GM18870 (cell line): Measurements from ENCODE around the gene KCNH5.

ENCODE experiments used
- ATAC-seq: cut with Tn5 transposase; IDR thresholded peaks from one replicate; pipeline ENCODE4 v1.9.1; 2021; ENCODE audit warnings: moderate library complexity; ENCODE audit not compliant: unreplicated experiment

The KCNH5 gene

DNA sequence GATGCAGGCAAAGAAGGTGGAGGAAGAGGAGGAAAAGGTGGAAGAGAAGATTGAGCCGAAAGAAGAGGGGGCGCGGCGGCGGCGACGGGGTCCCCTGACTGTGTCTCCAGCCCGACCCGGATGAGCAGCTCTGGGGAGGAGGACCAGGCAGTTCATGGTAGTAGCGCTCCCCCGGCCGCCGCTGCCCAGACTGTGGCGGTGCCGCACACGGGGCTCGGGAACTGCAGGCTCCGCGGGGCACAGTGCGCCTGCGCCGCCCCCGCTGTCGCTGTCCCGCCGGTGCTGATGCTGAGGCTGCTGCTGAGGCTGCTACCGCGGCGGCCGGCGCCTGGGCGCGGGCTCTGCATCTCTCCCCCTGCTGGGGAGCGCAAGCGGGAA, at the start of gene KCNH5:
Gene KCNH5 (minus strand): TSS at position 225 of the 378 bp plus-strand sequence. CDS start 272 bp downstream, outside the sequence.
- no peak for ATAC-seq

DNA sequence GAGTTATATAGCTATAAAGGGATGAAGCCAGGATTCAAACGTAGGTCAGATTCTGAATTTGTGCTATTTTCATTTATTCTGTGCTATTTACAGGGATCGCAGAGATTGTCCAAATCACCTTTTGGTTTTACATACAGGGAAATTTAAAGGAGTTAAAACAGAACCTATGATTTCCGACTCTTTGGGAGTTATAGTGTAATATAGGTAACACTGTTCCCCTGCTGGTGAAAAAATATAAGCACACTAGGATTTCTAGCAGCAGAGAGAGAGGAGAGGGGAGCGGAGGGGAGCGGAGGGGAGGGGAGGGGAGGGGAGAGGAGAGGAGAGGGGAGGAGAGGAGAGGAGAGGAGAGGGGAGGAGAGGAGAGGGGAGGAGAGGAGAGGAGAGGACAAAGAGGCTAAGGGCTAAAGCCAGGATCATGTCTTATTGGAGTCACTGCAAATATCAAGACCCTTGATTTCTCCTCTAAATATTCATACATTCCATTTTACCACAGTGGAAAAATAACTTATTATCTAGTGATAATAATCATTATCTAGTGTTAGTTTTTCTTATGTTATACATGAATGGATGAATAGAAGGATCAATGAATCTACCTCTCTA, 46.2 kb upstream of the KCNH5 start:
- no peak for ATAC-seq

- ATAC-seq: no peak
These were observed 43.6 kb upstream of the KCNH5 start for GRCh38 chr14:63088865-63089264.

- ATAC-seq: no peak
These were observed 33.3 kb upstream of the KCNH5 start for GRCh38 chr14:63078569-63078968.

DNA sequence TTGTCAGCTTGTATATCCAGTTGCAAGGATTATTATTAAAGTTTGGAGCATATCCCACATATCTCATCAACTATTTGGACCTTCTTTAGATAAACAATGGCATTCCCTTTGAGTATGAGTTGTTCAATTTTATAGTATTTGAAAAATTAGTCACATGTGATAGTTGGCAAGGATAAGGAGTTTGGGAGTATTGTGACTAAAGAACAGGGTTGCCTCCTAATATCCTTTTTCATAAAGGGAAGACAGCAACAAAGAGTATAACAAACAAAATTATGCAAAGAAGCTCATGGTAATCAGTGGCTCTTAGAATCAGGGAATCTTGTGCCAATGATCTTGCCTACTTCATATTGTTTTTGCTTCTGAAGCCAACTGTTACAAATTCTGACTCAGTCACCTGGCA, 31.2 kb upstream of the KCNH5 start:
- no peak for ATAC-seq

GRCh38 chr14:63055631-63056030, 10.4 kb upstream of the KCNH5 start:
- ATAC-seq: no peak

DNA sequence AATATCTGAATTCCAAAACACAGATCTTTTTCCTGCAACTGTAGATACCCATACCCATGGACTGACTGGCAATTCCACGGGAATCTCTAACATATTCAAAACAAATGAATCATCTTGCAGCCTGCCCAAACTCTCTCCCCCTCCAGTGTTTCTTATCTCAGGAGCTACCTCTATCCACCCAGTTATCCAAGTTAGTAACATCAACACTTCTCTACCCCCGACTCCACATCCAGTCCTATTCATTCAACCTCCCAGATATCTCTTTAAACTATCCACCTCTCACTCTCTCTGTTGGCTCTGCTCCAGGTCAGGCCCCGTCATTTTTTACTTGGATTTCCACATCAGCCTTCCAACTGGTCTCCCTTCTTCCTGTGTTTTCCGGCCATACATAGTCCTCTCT, 6.7 kb upstream of the KCNH5 start:
- no peak for ATAC-seq

DNA sequence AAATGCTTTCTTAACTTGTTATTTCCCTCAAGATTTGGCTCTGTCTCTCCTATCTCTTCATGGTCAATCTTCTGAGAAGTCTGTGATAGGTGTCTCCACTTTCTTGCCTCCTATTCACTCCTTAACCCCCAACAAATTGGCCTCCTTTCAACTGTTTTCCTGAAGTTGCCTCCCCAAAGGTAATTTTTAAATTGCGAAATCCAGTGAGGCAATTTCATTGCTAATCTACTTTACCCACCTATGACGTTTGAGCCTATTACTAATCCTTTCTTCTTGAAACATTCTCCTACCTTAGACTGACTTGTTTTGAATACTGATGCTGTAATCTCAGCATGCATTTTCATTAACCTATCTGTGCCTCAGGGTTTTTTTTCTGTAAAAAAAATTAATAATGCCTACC, 6.0 kb upstream of the KCNH5 start:
- ATAC-seq: no peak

DNA sequence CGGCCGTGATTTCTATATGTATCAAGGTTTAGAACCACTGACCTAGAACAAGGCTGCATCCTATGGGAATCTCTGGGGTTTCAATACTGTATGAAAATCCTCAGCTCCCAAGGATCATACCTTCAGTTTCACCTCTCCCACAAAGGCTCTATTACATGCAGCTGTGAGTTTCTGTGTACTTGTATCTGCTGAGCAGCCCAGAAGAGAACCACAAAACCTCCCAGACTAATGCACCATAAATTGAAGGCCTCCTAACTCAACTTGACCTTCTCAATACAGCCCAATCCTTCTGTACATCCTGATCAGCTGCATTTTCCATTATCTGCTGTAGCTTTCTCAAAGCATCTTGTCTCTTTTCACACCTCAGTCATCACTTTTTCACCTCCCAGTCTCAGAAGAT, 5.4 kb upstream of the KCNH5 start:
- no peak for ATAC-seq

GRCh38 chr14:63046339-63047268, 1.3 kb upstream of the KCNH5 start:
- no peak for ATAC-seq

DNA sequence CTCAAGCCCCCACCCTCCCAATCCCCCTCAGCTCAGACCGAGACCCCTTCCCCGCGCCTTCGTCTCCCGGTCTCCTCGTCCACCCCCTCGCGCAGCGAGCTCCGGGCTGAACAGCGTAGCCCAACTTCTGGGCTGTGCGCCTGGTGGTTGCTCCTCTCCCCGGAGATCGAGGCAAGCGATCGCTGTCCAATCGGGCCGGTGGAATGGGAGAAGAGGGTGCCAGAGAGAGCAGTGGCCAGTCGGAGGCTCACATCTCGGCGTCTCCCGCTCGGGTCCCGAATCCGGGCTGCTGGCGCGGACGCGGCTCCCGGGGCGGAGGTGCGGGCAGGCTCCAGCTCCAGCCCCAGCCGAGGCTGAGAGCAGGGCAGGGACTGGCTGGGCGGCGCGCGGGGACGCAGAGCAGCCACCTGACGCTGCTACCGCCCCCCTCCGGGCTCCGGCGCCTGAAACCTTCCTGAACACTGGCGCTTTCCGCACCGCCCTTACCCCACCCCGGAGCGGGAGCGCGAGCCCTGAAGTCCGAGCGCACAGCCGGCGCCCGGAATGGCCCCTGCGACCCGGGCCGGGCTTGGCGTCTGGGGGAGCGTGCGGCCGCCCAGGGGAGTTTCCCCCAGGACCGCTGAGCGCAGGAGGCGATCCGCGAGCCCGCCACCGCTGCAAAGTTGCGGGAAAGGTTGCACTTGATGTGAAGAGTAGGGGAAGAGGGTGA, 508 bp upstream of the KCNH5 start:
- no peak for ATAC-seq

DNA sequence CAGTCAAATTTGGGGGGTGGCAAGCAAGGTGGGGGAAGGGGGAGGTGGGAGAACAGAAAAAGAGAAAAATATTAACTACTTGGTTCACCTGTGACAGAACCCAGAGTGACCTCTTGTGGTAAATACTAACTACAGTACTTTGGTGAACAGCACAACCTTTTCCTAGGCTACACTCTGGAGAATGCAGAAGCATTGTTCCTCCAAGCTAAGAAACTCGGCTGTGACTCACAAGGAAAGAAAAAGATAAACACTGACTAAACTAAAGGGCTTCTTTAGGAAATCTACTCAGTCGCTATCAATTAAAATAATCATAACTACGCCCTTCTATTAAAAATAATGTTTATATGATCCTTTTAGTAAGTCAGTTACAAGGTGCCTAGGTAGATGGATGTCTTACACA, 5.4 kb downstream of the KCNH5 start:
- ATAC-seq: no peak

DNA sequence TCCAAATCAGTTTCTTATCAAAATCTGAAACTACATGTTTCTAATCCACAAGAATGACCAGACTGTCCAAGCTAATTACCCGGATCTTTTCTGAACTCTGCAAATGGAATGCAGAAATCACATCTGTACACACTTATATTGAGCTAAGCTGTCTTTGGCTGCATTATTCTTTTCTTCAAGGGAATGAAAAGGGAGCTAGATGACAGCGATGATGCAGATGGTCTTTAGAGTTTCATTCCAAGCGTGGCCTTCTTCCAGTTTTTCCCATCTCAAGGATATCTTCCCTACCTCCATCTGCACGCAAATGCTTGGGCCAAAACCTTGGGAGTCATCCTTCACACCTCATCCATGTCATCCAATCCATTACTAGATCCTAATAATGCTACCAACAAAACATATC, 12.6 kb downstream of the KCNH5 start:
- ATAC-seq: no peak

DNA sequence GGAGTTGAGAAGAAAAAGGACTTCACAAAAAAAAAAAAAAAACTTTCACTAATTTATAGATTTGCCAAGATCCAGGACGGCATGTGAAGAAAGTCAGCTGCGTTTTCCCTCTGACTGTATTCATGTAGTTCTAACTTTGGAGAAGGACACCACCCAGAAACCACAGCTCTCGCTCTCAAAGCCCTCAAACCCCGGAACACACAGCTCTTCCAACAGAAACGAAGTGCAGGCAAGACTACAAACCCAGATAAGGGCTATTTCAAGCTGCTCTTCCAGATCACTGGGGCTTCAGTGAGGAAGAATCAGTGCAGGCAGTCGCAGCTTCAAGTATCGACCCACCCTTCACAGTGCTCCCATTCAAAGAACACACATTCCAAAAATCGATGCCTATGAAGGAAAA, 13.2 kb downstream of the KCNH5 start:
- ATAC-seq: no peak

- ATAC-seq: no peak
These were observed 15.1 kb downstream of the KCNH5 start for GRCh38 chr14:63030113-63030512.

DNA sequence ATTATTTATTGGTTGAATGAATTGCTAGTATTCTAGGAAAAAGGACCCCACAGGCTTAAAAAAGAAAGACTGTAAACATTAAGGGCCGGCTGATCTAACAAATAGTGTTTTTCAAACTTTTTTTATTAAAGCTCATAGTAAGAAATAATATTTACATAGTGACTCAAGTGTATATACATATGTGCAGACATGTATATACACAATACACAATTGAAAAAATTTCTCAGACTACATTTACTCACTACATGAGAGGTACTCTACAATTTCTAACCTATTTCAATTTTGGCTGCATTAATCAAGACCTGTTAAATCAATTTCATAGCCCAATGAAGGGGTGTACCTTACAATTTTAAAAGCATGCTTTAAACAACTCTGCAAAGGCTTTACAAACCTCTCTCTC, 17.5 kb downstream of the KCNH5 start:
- ATAC-seq: no peak

DNA sequence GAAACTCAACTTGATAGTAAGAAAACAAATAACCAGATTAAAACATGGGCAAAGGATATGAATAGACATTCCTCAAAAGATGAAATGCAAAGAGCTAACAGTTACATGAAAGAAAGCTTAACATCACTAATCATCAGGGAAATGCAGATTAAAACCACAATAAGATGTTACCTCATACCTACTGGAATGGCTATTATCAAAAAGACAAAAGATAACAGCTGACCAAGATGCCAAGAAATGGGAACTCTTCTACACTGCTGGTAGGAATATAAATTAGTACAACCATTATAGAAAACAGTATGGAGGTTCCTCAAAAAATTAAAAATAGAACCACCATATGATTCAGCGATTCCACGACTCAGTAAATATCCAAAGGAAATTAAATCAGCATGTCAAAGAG, 18.8 kb downstream of the KCNH5 start:
- ATAC-seq: no peak

DNA sequence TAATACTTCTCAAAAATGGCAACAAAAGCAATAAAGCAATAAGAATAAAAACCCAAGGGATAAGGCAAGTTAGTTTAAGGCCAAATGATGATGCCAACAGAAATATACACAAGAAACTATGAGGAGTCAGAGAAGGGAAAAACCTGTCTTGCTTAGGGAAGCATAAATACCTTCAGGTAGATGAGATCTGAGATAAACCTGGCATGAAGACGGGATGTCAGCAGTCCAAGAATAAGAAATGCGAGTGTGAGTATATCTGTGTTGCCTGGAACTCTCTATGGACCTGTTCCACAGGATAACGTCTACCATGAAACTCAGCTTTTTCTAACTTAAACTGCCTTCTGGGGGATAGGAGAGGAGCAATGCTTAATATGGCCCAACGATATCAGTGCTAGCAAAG, 30.6 kb downstream of the KCNH5 start:
- ATAC-seq: no peak

- ATAC-seq: no peak
These were observed 33.1 kb downstream of the KCNH5 start for GRCh38 chr14:63012171-63012570.

- ATAC-seq: no peak
These were observed 33.6 kb downstream of the KCNH5 start for GRCh38 chr14:63011623-63012022.

DNA sequence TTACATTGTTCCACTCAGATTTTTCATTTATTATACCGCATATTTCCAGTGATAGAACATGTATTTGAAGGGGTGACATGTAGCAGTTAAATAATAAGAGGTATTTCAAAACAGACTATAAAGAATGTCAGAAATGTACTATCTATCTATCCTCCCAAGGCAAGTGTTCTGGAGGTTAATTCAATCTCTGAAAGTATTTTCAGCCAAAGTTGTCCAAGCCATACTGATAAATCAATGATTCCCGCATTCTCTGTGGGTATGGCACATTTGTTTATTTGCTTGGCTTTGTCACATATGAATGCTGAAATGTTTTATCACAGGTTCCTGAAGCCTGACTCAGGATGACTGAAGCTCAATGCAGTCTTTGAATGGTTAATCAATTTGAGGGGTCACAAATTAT, 35.8 kb downstream of the KCNH5 start:
- ATAC-seq: no peak

- no peak for ATAC-seq
These were observed 38.7 kb downstream of the KCNH5 start for GRCh38 chr14:63006531-63006930.
